Measurements from ENCODE around the gene ST6GALNAC5. TPM values are rescaled to one million over a fixed set of nuclear protein-coding genes. Genes with fewer than 3 reads are reported as not detected.
"Not testable (repeated sequence)": the region's sequence is repeated elsewhere in the genome, so short reads cannot be mapped to it uniquely, and the experiment has no call there.

The ST6GALNAC5 gene
- polyA plus RNA-seq, 4 donors, result 3.3 to 4.5 (median 4.2) TPM

- no peak for DNase-seq (ENCODE audit: low read depth in 4 of 4, low spot score in 3 of 4)
Observed at GRCh38 chr1:76865696-76866286, 1.5 kb upstream of the ST6GALNAC5 start.

DNA sequence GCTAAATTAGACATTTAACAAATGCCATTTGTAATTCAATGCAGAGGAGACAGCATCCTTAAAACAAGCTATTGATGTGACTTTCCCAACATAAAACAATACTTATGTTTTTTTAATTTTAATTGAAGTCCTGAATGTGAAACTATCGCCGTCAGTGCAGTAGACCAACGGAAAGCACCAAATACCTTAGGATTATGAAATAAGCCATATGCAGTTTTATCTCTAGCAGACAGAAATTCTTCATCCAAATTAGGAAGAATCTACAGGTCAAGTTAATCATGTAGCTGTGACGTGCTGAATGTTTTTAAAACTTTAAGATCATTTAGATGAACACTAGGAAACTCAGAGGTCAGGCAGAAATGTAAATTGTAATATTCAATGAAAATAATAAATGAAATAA, 714 bp upstream of the ST6GALNAC5 start:
- DNase-seq (ENCODE audit: low read depth in 4 of 4, low spot score in 3 of 4), result no peak

DNA sequence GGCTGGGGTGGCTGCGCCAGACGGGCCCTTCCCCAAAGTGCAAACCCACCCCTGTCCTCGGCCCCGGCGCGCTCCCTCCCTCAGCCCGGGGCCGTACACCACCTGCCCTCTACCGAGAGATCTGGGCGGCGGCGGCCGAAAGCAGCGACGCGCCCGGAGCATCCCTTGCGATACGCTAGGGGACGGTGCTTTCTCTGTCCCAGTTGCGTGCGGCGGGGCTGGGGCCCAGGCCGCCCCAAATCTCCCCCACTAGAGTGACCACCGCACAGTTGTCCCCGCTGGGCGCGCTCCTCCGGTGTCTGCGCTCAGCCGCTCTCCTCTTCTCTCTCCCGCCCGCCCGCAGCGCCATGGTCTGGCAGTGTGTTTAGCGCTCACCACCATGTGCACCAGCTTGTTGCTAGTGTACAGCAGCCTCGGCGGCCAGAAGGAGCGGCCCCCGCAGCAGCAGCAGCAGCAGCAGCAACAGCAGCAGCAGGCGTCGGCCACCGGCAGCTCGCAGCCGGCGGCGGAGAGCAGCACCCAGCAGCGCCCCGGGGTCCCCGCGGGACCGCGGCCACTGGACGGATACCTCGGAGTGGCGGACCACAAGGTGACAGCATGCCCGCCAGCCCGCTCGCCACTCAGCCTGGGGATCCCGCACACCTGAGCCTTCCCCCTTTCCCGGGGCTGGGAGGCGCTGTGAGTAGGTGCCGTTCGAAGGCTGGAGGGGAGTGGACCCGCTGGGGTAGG, 1.0 kb downstream of the ST6GALNAC5 start:
- peak in 3 of 4 donors; percentile 22 to 48 (median 28) for DNase-seq (ENCODE audit: low read depth in 4 of 4, low spot score in 3 of 4)

- peak in 2 of 4 donors; percentile 4 for DNase-seq (ENCODE audit: low read depth in 4 of 4, low spot score in 3 of 4)
Observed at GRCh38 chr1:76868916-76869315, 1.6 kb downstream of the ST6GALNAC5 start.

DNA sequence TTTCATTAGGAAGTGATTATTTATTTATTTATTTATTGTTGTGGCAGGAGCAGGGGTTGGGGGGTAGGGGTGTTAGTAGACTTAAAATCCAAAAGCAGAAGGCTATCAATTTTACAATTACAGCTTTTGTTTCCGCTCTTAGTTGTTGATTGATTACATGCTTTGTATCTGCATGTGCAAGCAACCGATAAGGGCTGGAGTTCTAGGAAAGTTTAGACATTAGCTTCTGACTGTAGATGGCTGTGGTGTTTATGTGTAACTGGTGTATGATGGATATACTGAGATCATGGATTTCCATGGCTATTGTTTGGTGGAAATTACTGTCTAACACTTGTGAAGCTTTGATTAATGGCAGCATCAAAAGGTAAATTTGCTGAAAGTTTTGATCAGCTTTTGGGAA, 2.8 kb downstream of the ST6GALNAC5 start:
- no peak for DNase-seq (ENCODE audit: low read depth in 4 of 4, low spot score in 3 of 4)

GRCh38 chr1:76871355-76871974, 4.2 kb downstream of the ST6GALNAC5 start:
- DNase-seq (ENCODE audit: low read depth in 4 of 4, low spot score in 3 of 4), result no peak

DNA sequence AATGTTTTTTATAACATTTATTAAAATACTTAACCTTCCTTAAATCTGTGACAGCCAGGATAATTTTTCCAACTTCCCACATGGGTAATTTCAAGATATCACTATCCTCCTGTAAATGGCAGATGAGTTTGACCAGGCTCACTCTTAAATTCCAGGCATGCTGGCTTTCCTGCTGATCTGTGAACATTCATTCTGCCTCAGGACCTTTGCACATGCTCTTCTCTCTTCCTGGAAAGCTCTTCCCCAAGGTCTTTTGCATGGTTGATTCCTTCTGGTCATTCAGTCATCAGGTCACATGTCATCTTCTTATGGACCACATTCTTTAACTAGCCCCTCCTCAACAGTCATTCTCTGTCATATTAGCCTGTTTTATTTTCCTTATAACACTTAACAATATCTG, 5.7 kb downstream of the ST6GALNAC5 start:
- DNase-seq (ENCODE audit: low read depth in 4 of 4, low spot score in 3 of 4), result no peak

- no peak for DNase-seq (ENCODE audit: low read depth in 4 of 4, low spot score in 3 of 4)
Observed at GRCh38 chr1:76876655-76877395, 9.5 kb downstream of the ST6GALNAC5 start.

DNA sequence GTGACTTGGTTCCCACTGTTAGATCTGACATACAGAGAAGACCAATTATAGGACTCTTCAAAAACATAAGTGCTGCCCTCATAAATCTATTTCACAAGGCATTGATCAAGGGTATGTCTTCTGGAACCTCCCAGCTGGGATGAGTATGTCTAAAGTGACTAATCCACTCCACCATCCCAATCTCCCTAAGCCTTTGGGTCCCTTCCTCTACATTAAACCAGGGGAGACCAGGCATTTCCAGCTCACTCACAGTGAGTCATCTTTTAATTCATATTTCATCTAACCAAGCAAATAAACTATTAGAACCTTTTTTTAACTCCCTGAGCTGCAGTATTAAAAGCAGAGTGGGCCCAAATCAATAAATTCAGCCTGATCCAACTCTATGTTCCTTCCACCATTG, 11.7 kb downstream of the ST6GALNAC5 start:
- not testable (repeated sequence) for DNase-seq (ENCODE audit: low read depth in 4 of 4, low spot score in 3 of 4)

DNA sequence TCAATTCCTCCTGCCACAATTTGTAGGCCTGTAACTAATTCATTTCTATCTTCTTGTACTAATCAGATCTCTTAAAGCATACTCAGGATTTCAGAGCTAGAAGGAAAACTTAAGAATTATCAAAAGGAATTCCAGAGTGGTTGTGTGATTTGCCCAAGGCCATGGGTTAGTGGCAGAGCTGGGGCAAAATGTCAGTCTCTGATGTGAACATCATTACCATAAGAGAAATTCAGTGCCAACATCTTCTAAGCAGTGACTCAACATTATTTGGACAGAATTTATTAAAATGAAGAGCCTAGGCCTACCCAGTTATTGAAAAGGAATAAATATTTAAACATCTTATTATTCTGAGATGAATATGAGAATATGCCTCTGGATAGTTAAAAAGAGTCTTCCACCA, 14.5 kb downstream of the ST6GALNAC5 start:
- no peak for DNase-seq (ENCODE audit: low read depth in 4 of 4, low spot score in 3 of 4)

DNA sequence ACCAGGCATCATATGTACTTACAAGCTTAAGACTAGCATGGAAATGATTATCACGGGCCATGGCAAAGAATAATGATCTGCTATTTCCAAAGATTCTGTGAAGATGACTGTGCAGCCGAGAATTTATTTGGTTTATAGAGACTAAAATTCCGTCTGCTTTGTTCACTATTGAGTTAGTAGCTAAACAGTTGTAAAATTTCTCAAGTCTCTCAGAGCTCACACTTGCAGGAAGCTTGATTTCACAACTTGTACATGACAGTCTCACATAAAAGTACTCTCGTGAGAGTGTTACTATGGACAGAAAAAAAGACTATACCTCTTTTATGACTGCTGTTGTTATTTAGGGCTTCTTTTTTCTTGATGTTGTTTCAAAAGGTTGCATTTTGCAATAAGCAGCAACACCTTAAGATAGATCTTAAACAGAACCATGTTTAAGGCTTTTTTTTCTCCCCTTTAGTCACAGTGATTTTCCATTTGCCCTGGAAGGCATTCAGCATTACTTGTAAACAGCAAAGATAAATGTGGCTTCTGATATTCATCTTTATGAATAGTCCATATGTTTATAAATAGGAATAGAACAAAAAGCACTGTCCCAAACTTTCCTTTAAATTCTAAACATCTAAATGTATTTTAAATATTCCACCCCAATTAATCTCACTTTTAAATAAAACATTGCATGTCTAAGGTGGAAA, 24.8 kb downstream of the ST6GALNAC5 start:
- no peak for DNase-seq (ENCODE audit: low read depth in 4 of 4, low spot score in 3 of 4)

GRCh38 chr1:76892675-76893074, 25.4 kb downstream of the ST6GALNAC5 start:
- no peak for DNase-seq (ENCODE audit: low read depth in 4 of 4, low spot score in 3 of 4)

DNA sequence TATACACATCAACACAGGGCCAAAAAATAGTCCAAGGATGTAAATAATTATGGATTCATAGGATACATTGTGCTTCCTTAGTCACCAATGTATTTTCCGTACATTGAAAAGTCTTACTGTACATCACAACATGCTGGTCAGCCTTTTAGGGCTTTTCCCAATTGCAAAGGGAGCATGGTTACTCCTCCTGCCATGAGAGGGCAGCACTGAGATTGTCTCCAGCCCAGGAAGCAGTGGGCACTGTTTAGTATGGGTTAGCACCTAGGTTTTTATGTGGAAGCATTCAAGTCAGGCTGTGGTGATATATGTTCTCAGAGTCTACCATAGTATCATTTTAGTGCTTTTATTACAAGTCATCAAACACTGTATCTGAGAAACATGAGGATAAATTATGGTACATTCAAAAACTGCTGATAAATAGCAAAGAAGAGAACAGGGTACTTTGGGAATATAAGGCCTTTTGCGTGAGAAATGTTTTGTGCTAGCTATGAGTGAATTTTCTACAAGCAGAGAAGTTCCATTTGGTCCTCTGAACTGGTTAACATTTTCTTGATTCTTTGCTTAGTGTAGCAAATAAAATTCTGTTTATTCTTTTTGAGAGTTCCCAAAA, 34.0 kb downstream of the ST6GALNAC5 start:
- peak in 3 of 4 donors; percentile 5 to 20 (median 14) for DNase-seq (ENCODE audit: low read depth in 4 of 4, low spot score in 3 of 4)

DNA sequence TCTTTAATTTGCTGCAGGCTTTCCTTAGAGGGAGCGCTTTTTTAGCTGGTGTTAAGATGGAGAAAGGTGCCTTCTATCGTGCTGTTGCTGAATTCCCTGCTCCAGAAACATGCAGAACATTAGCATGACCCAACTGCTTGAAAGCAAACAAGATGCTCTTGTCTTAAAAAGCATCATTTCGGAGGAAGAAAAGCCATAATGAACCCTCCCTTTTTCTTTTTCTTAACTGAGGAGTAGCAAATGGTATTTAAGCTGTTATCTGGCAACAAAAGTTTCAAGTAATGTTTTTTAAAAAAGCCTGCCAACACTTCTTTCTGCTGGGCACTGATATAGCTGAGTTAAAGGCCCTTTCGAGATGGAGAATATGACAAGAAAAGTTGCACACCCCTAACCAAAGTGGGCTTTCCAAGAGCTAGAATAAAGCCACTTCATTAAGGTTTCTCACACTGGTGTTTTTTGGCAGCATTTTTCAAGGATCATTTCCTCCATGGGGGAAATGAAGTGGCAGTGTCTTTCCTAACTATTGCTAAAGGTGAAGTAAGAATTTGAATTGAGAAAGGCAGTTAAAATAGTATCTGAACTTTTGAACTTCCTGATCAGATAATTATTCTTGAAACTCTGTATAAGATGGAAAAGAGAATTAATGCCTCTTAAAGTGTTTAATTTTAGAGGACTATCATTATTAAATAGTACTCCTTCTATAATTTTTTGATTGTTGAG, 38.8 kb downstream of the ST6GALNAC5 start:
- no peak for DNase-seq (ENCODE audit: low read depth in 4 of 4, low spot score in 3 of 4)

DNA sequence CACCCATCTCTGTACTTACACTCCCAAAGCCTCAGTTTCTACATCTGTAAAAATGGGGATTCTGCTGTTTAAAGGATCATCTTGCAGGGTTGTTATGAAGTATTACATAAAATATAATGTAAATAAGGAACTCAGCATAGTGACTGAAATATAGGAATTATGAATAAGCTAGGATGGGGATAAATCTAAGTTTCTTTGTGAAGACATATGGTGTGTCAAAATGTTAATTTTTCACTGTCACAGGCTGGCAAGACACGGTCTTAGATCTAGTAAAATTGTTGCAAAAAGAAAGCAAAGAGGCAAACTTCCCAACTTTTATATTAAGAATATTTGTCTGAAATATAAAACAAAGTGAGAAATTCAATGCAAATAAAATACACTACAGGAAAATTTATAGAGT, 42.0 kb downstream of the ST6GALNAC5 start:
- no peak for DNase-seq (ENCODE audit: low read depth in 4 of 4, low spot score in 3 of 4)

DNA sequence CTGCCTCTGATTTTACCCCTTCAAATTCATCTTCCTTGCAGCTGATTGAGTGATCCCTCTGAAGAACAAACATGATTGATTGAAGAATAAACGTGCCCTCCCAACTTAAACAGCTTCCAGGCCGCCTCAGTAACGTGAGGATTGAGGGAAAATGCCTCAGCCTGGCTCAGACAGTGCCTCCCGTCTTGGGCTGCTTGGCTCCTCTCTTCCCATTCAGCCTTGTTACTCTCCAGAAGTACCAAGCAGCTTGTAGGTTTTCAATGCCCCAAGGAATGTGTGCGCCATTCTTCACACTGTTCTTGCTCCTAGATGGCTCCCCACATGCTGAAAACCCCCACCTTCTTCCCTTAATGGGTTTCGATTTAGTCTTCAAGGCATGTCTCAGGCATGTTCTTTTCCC, 51.8 kb downstream of the ST6GALNAC5 start:
- DNase-seq (ENCODE audit: low read depth in 4 of 4, low spot score in 3 of 4), result no peak

DNA sequence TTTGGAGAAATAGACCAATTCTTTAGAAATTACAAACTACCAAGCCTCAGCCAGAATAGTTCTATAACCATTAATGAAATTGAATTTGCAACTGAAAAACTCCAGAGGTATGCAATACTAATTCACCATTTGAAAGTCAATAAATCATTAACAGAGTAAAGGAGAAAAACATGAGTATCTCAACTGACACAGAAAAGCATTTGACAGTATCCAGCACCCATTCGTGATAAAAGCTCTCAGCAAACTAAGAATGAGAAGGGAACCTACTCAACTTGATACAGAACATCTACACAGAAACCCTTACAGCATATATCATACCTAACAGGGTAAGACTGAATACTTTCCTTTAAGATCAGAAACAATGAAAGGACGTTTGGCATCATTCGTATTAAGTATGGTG, 54.3 kb downstream of the ST6GALNAC5 start:
- no peak for DNase-seq (ENCODE audit: low read depth in 4 of 4, low spot score in 3 of 4)

- no peak for DNase-seq (ENCODE audit: low read depth in 4 of 4, low spot score in 3 of 4)
Observed at GRCh38 chr1:76925825-76926224, 58.5 kb downstream of the ST6GALNAC5 start.

GRCh38 chr1:76928522-76928921, 61.2 kb downstream of the ST6GALNAC5 start:
- DNase-seq (ENCODE audit: low read depth in 4 of 4, low spot score in 3 of 4), result no peak

DNA sequence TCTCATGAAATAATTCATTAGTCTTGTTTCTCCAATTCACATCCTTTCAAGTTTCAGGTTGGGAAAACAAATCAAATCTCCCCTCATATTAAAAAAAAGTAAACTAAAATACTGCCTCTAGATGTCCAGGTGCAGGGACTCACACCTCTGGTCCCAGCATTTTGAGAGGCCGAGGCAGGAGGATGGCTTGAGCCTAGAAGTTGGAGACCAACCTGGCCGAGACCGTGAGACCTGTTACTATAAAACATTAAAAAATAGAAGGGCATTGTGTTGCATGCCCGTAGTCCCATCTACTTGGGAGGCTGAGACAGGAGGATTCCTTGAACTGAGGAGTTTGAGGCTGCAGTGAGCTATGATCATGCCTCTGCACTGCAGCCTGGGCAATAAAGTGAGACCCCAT, 61.9 kb downstream of the ST6GALNAC5 start:
- DNase-seq (ENCODE audit: low read depth in 4 of 4, low spot score in 3 of 4), result no peak

All from right renal pelvis (tissue), 4 donors.